Mesodermal cell (in vitro differentiated cells): ENCODE data around the gene LONRF2.
A peak's percentile ranks its signal among the peaks of the same experiment; 100 is the strongest.

Experiments used
- H3K27ac ChIP-seq: 2 replicates; pipeline ENCODE4 v1.7.0; 2013; ENCODE audit warnings: mild to moderate bottlenecking, low read depth, low read length, moderate library complexity; ENCODE audit not compliant: severe bottlenecking
- H3K36me3 ChIP-seq: 2 replicates; pipeline ENCODE4 v1.7.1; 2013; ENCODE audit warnings: mild to moderate bottlenecking, low read length, moderate library complexity; ENCODE audit not compliant: control insufficient read depth, insufficient read depth
- H3K4me1 ChIP-seq: one replicate; pipeline ENCODE4 v1.7.1; 2013; ENCODE audit warnings: mild to moderate bottlenecking, low read length; ENCODE audit not compliant: insufficient read depth, control insufficient read depth, poor library complexity, severe bottlenecking
- H3K4me3 ChIP-seq: 2 replicates; pipeline ENCODE4 v1.7.0; 2013; ENCODE audit warnings: low read length, control low read depth, mild to moderate bottlenecking; ENCODE audit not compliant: insufficient read depth, poor library complexity, severe bottlenecking; ENCODE audit errors: extremely low read depth
- H3K9me3 ChIP-seq: 2 replicates; pipeline ENCODE4 v1.7.1; 2013; ENCODE audit warnings: mild to moderate bottlenecking, low read length, moderate library complexity; ENCODE audit not compliant: control insufficient read depth
- WGBS, 2 experiments: methylation state at CpG; one replicate each; pipeline ENCODE4 v1.1.5; 2013; ENCODE audit warnings: missing lambda C conversion rate in 2 of 2; ENCODE audit not compliant: insufficient coverage in 2 of 2; 5-methylcytosine and 5-hydroxymethylcytosine counted together

LONRF2 gene

DNA sequence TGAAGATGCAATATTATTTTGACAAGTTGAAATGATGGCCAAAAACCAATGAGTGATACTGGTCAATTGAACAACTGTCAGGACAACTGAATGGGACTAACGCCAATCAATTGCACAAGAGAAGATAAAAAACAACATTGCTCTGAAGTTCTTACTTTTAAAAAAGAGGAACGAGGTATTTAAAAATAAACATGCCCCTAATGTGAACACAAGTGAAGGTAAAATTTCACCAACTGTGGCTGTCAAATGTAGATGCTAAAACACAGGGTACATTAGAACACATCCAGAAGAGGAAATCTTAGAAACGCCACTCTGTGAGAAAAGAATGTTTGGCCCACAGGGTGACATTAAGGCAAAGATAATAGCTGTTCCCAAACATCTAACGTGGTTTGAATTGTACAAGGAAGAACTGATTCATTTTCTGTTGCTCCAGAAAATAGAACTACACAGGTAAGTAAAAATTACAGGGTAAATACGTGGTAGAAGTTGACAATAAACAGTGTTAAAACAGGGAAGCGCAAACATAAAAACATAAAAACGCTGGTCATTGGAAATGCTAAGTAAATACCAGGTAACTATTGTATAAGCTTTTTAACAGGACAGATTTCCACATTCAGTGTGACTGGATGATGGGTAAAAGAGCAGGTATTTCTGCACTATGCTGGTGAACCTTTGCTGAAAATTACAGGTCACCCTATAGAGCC, 20.3 kb downstream of the LONRF2 start:
- H3K27ac ChIP-seq: no peak overlapping the region
- no peak overlapping the region for H3K4me3 ChIP-seq
- no peaks in the 10 kb centered on the region for H3K36me3 ChIP-seq
- no peaks in the 10 kb centered on the region for H3K9me3 ChIP-seq
- 80 to 87% methylated on average over 1 to 6 of the region's 7 CpGs for WGBS, 2 experiments
- no peaks in the 10 kb centered on the region for H3K4me1 ChIP-seq

DNA sequence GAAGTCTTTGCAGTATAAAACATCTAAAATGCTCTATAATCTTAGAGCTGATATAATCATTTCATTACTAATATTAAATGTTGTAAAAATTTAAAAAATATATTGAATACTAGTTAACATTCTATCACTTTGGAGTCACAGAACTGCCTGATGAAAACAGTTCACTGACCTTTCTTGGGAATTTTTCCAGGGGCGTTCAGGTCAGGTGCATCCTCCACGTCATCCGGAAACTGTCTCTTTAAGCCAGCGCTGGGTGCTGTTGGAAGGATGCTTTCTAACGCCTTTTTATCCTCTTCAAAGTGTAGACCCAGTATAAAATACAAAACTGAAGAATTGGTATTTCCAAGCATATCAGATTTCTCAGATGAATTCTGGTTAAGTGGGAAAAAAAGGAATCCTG, 22.8 kb downstream of the LONRF2 start:
- no peaks in the 10 kb centered on the region for H3K9me3 ChIP-seq
- 87 to 96% methylated on average over 3 of the region's 5 CpGs for WGBS, 2 experiments
- H3K4me3 ChIP-seq: no peak overlapping the region
- H3K4me1 ChIP-seq: no peaks in the 10 kb centered on the region
- H3K36me3 ChIP-seq: no peaks in the 10 kb centered on the region
- H3K27ac ChIP-seq: no peak overlapping the region

DNA sequence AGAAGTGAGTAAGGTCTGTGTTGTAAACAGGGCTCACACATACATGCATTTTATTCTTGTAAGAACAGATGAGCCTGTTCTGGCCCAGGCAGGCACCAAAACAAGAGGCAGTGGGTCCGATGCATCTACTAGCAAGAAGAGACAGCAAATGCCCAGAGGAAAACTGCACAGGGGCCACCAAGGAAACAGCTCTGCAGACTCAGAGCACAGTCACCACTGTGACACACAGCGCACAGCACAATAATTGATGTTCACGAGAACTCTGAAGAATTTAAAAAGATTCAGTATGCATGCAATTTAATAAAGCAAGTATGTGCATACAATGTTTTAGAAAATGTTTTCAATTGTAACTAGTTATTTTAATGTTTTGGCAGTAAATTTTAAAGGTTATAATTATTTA, 24.8 kb downstream of the LONRF2 start:
- Histone ChIP-seq H3K9me3 (no peaks in the 10 kb centered on the region), H3K36me3 (no peaks in the 10 kb centered on the region), H3K27ac (no peak overlapping the region), H3K4me3 (no peak overlapping the region), H3K4me1 (peaks cover 12% of the 10 kb centered on the region)
- 93 to 94% methylated on average over 3 of the region's 3 CpGs for WGBS, 2 experiments

DNA sequence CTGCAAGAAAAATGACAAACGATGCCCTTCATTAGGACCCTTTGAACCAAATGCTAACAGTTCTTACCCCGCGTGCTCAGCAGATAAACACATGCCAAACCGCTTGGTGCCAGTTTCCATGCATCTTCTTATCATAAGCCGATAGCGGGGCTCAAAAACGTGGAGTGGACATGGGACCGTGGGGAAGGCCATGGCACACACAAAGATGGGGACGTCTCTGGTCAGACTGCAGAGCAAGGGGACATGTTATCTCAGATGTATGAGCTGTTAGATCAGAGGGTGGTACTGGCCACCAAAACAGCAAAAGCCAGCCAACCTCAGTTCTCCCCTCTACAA, 28.2 kb downstream of the LONRF2 start:
- H3K27ac ChIP-seq: no peak overlapping the region
- peaks cover 34% of the 10 kb centered on the region for H3K4me1 ChIP-seq
- 97 to 100% methylated on average over 7 to 8 of the region's 9 CpGs for WGBS, 2 experiments
- no peak overlapping the region for H3K4me3 ChIP-seq
- no peaks in the 10 kb centered on the region for H3K36me3 ChIP-seq
- H3K9me3 ChIP-seq: no peaks in the 10 kb centered on the region

DNA sequence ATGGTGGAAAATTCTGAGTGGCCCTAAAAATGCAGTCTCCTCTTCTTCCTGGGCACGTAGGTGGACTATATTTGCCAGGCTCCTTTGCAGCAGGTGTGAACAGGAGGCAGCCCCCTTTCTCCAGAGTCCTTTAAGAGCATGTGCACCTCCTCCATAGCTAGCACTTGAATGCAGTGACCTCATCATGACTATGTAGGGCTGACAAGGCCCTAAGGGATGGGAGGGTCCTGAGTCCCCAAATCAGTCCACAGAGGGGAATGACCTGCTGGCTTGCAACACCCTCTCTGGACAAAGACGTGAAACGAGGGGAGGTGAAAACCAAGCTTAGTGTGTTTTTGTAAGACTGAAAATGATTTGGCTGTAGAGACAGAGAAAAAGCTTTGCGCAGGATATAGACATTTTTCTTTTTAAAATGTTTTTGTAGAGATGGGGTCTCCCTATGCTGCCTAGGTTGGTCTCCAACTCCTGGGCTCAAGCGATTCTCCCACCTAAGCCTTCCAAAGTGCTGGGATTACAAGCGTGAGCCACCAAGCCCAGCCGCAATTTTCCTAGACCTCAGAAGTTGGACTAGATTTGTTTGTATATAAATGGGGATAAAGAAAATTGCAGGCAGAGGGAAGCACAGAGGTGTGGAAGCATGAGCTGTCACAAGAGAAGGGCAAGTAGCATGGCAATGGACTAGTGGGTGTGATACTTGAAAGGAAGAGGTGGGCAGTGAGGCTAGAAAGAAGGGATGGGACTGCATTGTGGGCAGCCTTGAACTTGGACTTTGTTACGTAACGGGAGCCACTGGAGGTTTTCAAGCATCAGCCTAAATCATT, 28.8 kb downstream of the LONRF2 start:
- 91% methylated on average over 7 to 9 of the region's 9 CpGs for WGBS, 2 experiments
- Histone ChIP-seq H3K9me3 (no peaks in the 10 kb centered on the region), H3K36me3 (no peaks in the 10 kb centered on the region), H3K4me3 (no peak overlapping the region), H3K27ac (peak overlapping the region; percentile 13), H3K4me1 (peaks cover 34% of the 10 kb centered on the region)

DNA sequence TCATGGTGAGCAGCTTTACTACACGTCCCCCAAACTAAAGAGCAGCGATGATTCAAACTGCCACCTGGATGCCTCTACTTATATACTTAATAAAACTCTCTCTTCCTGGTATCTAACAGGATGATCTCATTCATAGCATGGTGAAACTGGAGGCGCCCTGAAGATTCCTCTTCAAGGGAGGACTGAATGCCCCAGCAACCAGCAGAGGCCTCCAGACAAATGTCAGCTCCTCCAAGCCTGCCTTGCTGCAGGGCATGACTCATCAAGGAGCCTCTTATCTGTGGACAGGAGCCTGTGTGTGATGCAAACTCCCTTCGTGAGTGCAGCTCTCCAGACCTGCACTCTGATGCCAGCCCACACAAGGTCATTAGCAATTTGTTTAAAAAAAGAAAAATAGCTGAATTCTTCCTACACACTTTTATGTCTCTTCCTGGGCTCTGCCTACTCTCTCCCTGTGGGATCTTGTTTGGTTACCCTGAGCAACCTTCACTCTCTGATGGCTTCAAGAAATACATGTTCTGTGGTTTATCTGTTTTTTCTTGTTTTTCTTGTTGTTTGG, 30.2 kb downstream of the LONRF2 start:
- no peaks in the 10 kb centered on the region for H3K9me3 ChIP-seq
- H3K36me3 ChIP-seq: no peaks in the 10 kb centered on the region
- H3K27ac ChIP-seq: peak overlapping the region; percentile 94
- no peak overlapping the region for H3K4me3 ChIP-seq
- 36 to 42% methylated on average over 2 to 4 of the region's 4 CpGs for WGBS, 2 experiments
- H3K4me1 ChIP-seq: peaks cover 34% of the 10 kb centered on the region

DNA sequence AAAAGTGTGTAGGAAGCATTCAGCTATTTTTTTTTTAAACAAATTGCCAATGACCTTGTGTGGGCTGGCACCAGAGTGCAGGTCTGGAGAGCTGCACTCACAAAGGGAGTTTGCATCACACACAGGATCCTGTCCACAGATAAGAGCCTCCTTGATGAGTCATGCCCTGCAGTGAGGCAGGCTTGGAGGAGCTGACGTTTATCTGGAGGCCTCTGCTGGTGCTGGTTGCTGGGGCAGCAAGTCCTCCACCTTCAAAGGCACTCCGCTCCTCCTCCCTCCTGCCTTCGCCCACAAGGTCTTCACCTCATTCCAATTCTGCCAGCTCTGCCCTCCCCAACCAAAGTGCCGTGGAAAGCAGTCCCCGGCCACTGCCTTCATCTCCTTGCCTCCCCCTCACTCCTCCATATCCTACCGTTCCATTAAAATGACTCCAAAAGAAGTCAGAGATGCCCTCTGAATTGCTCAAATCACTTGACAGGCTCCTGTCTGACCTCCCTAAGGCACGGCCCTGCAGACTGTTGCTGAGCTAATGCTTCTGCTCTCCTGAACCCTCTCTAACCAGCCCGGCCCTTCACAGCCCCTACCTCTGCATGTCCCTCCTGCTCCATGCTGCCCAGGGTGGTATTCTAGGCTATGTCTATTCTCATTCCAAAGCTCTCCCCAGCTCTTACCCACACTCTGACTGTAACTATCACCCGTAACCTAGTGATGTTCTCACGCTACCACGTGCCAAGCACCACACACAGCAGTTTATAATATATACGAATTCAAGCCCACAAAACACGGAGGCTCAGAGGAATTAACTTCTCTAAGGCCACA, 30.9 kb downstream of the LONRF2 start:
- WGBS, 2 experiments: 55 to 75% methylated on average over 9 to 11 of the region's 13 CpGs
- Histone ChIP-seq H3K27ac (peak overlapping the region; percentile 94), H3K4me1 (peaks cover 39% of the 10 kb centered on the region), H3K9me3 (no peaks in the 10 kb centered on the region), H3K36me3 (no peaks in the 10 kb centered on the region), H3K4me3 (no peak overlapping the region)

DNA sequence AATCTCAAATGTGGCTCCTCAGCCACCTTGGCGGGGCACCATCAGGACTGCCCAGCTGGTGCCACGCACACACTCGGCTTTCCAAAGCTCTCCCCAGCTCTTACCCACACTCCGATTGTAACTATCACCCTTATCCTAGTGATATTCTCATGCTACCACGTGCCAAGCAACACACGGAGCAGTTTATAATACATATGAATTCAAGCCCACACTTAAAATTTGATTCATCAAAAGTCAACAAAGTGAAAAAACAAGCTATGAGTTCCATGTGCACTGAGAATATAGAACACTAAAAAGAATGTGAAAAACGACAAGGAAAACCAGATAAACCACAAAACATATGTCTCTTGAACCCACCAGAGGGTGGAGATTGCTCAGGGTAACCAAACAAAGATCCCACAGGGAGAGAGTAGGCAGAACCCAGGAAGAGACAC, 31.6 kb downstream of the LONRF2 start:
- Histone ChIP-seq H3K27ac (peak overlapping the region; percentile 94), H3K4me3 (no peak overlapping the region), H3K36me3 (no peaks in the 10 kb centered on the region), H3K4me1 (peaks cover 45% of the 10 kb centered on the region), H3K9me3 (no peaks in the 10 kb centered on the region)
- 90 to 100% methylated on average over 3 to 7 of the region's 7 CpGs for WGBS, 2 experiments

DNA sequence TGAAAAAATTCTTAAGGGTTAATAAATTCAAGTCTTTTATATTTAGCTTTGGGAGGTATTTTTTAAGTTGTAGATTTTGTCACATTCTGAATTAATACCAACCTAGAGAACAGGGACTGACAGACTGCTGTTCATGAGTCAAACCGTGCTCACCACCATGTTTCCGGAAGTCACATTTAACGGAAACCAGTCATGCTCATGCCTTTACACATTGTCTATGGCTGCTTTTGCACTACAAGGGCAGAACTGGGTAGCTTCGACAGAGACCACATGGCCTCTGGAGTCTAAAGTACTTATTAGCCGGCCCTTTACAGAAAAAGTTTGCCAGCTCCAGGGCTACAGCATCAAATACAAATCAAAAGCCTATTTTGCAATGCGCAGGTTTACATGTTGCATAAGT, 33.3 kb downstream of the LONRF2 start:
- H3K4me3 ChIP-seq: no peak overlapping the region
- H3K4me1 ChIP-seq: peaks cover 58% of the 10 kb centered on the region
- no peaks in the 10 kb centered on the region for H3K36me3 ChIP-seq
- H3K27ac ChIP-seq: no peak overlapping the region
- WGBS, 2 experiments: 83 to 92% methylated on average over 4 to 5 of the region's 6 CpGs
- H3K9me3 ChIP-seq: no peaks in the 10 kb centered on the region

DNA sequence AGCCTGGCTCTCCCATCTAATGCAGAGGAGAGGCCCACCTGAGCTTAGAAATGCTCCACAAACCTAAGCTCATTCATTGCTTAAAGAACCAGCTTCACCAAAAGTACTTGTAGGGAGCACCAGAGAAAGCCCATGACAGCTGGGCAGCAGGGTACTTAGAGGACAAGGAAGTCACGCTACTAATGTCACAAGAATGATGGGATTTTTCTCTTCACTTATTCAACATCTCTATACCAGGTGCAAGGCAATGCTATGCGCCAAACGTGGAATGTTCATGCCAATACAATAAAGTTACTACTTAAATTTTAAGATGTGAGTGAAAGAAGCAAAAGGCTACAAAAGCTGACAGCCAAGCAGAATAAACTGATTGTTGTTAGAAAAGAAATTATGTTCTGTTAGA, 36.0 kb downstream of the LONRF2 start:
- 100% methylated on average over 1 of the region's 3 CpGs for WGBS, 2 experiments

More for the DNA sequence above, 36.0 kb downstream of the LONRF2 start:
- H3K36me3 ChIP-seq: no peaks in the 10 kb centered on the region
- peaks cover 37% of the 10 kb centered on the region for H3K4me1 ChIP-seq
- no peaks in the 10 kb centered on the region for H3K9me3 ChIP-seq
- no peak overlapping the region for H3K4me3 ChIP-seq
- peak overlapping the region; percentile 62 for H3K27ac ChIP-seq
